Measurements from ENCODE around the gene TEX12.
"Not testable (repeated sequence)": the region's sequence is repeated elsewhere in the genome, so short reads cannot be mapped to it uniquely, and the experiment has no call there.

TEX12 gene

GRCh38 chr11:112185883-112186282 lies 18.7 kb downstream of the TEX12 start:
- Mint-ChIP-seq H3K36me3 (ENCODE audit: low read depth) (no peaks in the 10 kb centered on the region), H3K27me3 (ENCODE audit: low read depth) (no peaks in the 10 kb centered on the region), H3K9me3 (peaks cover under 1% of the 10 kb centered on the region)

GRCh38 chr11:112186304-112186703 lies 19.1 kb downstream of the TEX12 start:
- Mint-ChIP-seq H3K27ac (no peak overlapping the region), H3K36me3 (ENCODE audit: low read depth) (no peaks in the 10 kb centered on the region), H3K27me3 (ENCODE audit: low read depth) (no peaks in the 10 kb centered on the region), H3K9me3 (no peaks in the 10 kb centered on the region), H3K4me3 (no peak overlapping the region), H3K4me1 (no peaks in the 10 kb centered on the region)
- no peak for TF ChIP-seq CTCF (IDR thresholded peaks at IDR 0.05; ENCODE audit: unreplicated experiment in 3 of 3)

More at GRCh38 chr11:112185883-112186282, 18.7 kb downstream of the TEX12 start:
- no peak overlapping the region for H3K27ac Mint-ChIP-seq
- no peaks in the 10 kb centered on the region for H3K4me1 Mint-ChIP-seq
- no peak overlapping the region for H3K4me3 Mint-ChIP-seq
- no peak for TF ChIP-seq CTCF (IDR thresholded peaks at IDR 0.05; ENCODE audit: unreplicated experiment in 3 of 3)

- not testable (repeated sequence) for H3K9me3 Mint-ChIP-seq, H3K27ac Mint-ChIP-seq
Measured at GRCh38 chr11:112195113-112195512, 27.9 kb downstream of the TEX12 start.

GRCh38 chr11:112195951-112196351 lies 28.8 kb downstream of the TEX12 start:
- TF ChIP-seq CTCF (IDR thresholded peaks at IDR 0.05; ENCODE audit: unreplicated experiment in 3 of 3), result no peak
- no peaks in the 10 kb centered on the region for H3K27me3 Mint-ChIP-seq (ENCODE audit: low read depth)
- no peak overlapping the region for H3K27ac Mint-ChIP-seq
- H3K9me3 Mint-ChIP-seq, result no peaks in the 10 kb centered on the region
- H3K36me3 Mint-ChIP-seq (ENCODE audit: low read depth), result no peaks in the 10 kb centered on the region
- H3K4me3 Mint-ChIP-seq, result no peak overlapping the region
- no peaks in the 10 kb centered on the region for H3K4me1 Mint-ChIP-seq

More at GRCh38 chr11:112195113-112195512, 27.9 kb downstream of the TEX12 start:
- not testable (repeated sequence) for H3K4me1 Mint-ChIP-seq; H3K36me3 Mint-ChIP-seq (ENCODE audit: low read depth); H3K27me3 Mint-ChIP-seq (ENCODE audit: low read depth); H3K4me3 Mint-ChIP-seq

- Mint-ChIP-seq H3K4me1 (no peaks in the 10 kb centered on the region), H3K27ac (no peak overlapping the region), H3K9me3 (no peaks in the 10 kb centered on the region), H3K27me3 (ENCODE audit: low read depth) (no peaks in the 10 kb centered on the region), H3K4me3 (no peak overlapping the region), H3K36me3 (ENCODE audit: low read depth) (no peaks in the 10 kb centered on the region)
- no peak for TF ChIP-seq CTCF (IDR thresholded peaks at IDR 0.05; ENCODE audit: unreplicated experiment in 3 of 3)
Measured at GRCh38 chr11:112196519-112197087, 29.4 kb downstream of the TEX12 start.

- not testable (repeated sequence) for H3K4me3 Mint-ChIP-seq; H3K27ac Mint-ChIP-seq; H3K36me3 Mint-ChIP-seq (ENCODE audit: low read depth); H3K9me3 Mint-ChIP-seq; H3K27me3 Mint-ChIP-seq (ENCODE audit: low read depth); H3K4me1 Mint-ChIP-seq
Measured at GRCh38 chr11:112199101-112199500, 31.9 kb downstream of the TEX12 start.

GRCh38 chr11:112200252-112200651 lies 33.1 kb downstream of the TEX12 start:
- Mint-ChIP-seq H3K4me3 (no peak overlapping the region), H3K4me1 (no peaks in the 10 kb centered on the region), H3K27ac (no peak overlapping the region), H3K36me3 (ENCODE audit: low read depth) (no peaks in the 10 kb centered on the region), H3K9me3 (no peaks in the 10 kb centered on the region), H3K27me3 (ENCODE audit: low read depth) (no peaks in the 10 kb centered on the region)
- TF ChIP-seq CTCF (IDR thresholded peaks at IDR 0.05; ENCODE audit: unreplicated experiment in 3 of 3), result no peak
